GM12891 (cell line): ENCODE results near the gene AP2M1.

Experiments
- POLR2A ChIP-seq: IDR thresholded peaks from 2 replicates; pipeline ENCODE4 v1.6.1; 2011; ENCODE audit warnings: low read depth, low read length, control low read depth
- POLR2AphosphoS5 ChIP-seq: IDR thresholded peaks from 2 replicates; pipeline ENCODE4 v1.6.1; 2011; ENCODE audit warnings: low read depth, low read length, control low read depth
- POU2F2 ChIP-seq: IDR thresholded peaks from 2 replicates; pipeline ENCODE4 v1.6.1; 2011; ENCODE audit warnings: low read depth, mild to moderate bottlenecking, control low read depth, low read length, moderate library complexity
- SPI1 ChIP-seq: IDR thresholded peaks from 2 replicates; pipeline ENCODE4 v1.6.1; 2011; ENCODE audit warnings: low read depth, low read length, control low read depth

DNA sequence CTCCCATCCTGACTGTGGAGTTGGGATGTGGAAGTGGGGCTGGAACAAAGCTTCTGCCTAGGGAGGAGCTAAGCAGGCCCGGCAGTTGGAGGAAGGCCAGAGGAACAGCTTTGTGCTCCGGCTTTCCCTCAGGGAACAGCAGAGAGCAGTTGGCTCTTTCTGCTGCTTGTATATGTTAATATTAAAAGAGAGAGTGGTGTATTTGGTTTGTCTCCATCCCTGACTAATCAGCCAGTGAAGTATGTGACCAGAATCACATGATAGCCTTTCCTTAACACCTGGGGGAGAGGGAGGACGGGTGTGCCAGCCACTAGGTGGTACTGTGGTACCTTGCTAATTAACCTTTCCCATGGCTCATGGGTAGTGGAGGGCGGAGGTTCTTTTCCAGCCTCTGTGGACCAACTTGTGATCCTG, 29.5 kb upstream of the AP2M1 start:
- TF ChIP-seq POLR2AphosphoS5 (no peak), POLR2A (no peak), POU2F2 (no peak), SPI1 (no peak)
